Measurements from ENCODE around the gene SMIM12. TPM values are rescaled to one million over a fixed set of nuclear protein-coding genes. Genes with fewer than 3 reads are reported as not detected.

Gene SMIM12
- total and polyA plus RNA-seq, 2 of the 8 experiments (the other 6 are each of a cell fraction or from before 2014, with no cell fraction given): 40.9 to 49.2 TPM

DNA sequence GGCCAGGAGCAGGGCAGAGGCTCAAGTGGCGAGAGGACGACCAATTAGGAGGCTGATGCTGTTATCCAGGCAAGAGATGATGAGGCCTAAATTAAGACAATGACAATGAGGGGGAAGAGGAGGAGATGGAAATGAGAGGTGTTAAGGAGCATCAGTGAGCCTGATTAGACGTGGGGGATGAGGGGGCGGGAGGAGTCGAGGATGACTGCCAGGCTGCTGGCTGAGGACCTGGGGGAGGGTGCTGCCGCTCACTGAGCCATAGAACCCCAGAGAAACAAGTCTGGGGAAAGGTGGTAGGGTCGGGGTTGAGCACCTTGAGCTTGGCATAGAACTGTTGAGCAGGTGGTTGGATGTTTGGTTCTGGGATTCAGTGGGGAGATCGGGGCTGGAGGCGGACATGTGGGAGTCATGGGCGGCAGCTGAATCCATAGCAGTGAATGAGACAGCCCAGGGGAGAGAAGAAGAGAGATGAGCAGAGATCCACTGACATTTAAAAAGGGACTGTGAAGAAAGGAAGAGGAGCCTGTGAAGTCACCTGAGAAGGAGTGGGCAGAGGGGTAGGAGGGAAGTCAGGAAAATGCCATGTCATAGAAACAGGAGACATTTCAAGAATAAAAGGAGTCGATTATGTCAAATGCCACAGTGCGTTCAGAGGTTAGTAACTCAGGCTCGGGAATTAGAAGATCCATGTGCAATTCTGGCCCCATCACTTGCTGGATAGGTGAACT lies 41.4 kb upstream of the SMIM12 start (continued):
- no peak for TF ChIP-seq GABPA (IDR thresholded peaks at IDR 0.05; ENCODE audit: borderline replicate concordance, insufficient read depth, low read length)
- no peak for TF ChIP-seq CBX8 (IDR thresholded peaks at IDR 0.05; ENCODE audit: borderline replicate concordance, low read depth, low read length)
- TF ChIP-seq ATF3 (IDR thresholded peaks at IDR 0.05; ENCODE audit: insufficient read depth, low read depth, low read length): no peak
- TF ChIP-seq KDM4A (IDR thresholded peaks at IDR 0.05; ENCODE audit: low read depth, low read length, severe bottlenecking): no peak
- TF ChIP-seq RNF2 (IDR thresholded peaks at IDR 0.05; ENCODE audit: borderline replicate concordance, low read depth, low read length, missing control alignments, poor library complexity, severe bottlenecking): no peak
- TF ChIP-seq NRF1 (IDR thresholded peaks at IDR 0.05; ENCODE audit: low read depth, low read length): no peak
